Astrocyte of the spinal cord (primary cell): ENCODE data around the gene TTC4.

Experiments
- DNase-seq: peaks from one replicate; pipeline ENCODE4 v3.0.0; 2011; ENCODE audit warnings: low read depth, low spot score
- H3K4me3 ChIP-seq: 2 replicates; pipeline ENCODE4 v1.5.1; 2011; ENCODE audit warnings: low read depth, mild to moderate bottlenecking, low read length, moderate library complexity
- in situ Hi-C: cut with HindIII; loops from 2 replicates; pipeline ENCODE4 v1.10.0; 2017; ENCODE audit warnings: low sequenced_read_pairs
- TF ChIP-seq, protein P1 (sequence below): IDR thresholded peaks from 2 replicates; pipeline ENCODE4 v1.5.1; 2012; ENCODE audit warnings: low read depth, mild to moderate bottlenecking, low read length, inconsistent platforms

The TTC4 gene

GRCh38 chr1:54679706-54680105 is 36.0 kb upstream of the TTC4 start:
- DNase-seq = no peak
- H3K4me3 ChIP-seq = no peak overlapping the region
- TF ChIP-seq, protein P1, sequence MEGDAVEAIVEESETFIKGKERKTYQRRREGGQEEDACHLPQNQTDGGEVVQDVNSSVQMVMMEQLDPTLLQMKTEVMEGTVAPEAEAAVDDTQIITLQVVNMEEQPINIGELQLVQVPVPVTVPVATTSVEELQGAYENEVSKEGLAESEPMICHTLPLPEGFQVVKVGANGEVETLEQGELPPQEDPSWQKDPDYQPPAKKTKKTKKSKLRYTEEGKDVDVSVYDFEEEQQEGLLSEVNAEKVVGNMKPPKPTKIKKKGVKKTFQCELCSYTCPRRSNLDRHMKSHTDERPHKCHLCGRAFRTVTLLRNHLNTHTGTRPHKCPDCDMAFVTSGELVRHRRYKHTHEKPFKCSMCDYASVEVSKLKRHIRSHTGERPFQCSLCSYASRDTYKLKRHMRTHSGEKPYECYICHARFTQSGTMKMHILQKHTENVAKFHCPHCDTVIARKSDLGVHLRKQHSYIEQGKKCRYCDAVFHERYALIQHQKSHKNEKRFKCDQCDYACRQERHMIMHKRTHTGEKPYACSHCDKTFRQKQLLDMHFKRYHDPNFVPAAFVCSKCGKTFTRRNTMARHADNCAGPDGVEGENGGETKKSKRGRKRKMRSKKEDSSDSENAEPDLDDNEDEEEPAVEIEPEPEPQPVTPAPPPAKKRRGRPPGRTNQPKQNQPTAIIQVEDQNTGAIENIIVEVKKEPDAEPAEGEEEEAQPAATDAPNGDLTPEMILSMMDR = no peak
- in situ Hi-C loops = no loop called here

DNA sequence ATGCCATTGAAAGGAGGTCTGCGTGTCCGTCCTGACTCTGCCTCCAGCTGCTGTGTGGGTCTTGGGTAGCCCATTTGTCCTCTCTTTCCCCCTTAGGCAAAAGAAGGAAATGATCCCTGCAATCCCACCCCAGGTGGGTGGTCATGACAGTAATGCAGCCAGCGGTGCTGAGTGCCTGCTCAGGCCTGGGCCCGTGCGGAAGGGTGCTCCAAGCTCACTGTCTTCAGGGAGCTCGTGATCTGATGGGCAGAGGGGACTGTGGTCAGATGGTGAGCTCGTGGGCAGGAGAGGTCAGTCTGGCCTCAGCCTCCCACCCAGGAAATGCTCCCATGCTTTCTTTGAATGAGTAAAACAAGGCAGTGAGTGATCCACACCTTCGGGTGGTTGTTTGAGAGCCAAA is 35.3 kb upstream of the TTC4 start:
- in situ Hi-C loops = no loop called here
- no peak for DNase-seq
- H3K4me3 ChIP-seq = no peak overlapping the region
- TF ChIP-seq, protein P1 = no peak

DNA sequence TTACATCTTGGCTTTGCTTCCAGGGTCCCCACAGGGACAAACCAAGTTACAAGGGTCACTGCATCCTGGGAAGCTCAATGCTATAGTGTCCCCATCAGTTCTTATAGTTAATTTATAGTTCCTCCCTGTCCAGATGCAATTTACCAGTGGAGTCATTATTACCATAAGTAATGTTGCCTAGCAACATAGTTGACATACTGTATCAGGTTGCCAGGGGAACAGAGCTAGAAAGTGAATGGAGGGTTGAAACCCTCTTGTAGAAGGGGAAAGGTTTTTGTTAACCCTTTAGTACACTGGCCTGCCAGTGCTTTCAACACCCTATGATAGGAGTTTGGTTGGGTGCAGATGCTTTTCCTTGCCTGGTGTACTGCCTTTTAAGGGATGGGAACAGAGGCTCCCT is 34.3 kb upstream of the TTC4 start:
- DNase-seq = no peak
- no peak overlapping the region for H3K4me3 ChIP-seq
- in situ Hi-C loops = no loop called here
- TF ChIP-seq, protein P1 = no peak

DNA sequence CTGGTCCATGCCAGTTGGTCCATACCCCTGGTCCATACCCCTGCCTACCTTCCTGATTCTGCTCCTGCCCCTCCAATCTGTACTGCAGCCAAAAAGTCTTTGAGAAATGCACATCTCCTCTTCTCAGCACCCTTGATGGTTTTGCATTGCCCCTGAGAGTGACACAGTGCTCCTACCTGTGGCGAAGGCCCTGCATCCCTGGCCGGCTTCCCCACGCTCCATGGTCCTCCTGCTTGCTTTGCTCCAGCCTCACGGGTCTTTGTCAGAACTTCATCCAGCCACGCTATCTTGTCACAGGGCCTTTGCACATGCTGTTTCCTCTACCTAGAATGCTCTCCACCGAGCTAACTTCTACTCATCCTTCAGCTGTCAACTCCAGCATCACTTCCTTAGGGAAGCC is 32.2 kb upstream of the TTC4 start:
- TF ChIP-seq, protein P1 = no peak
- in situ Hi-C loops = no loop called here

GRCh38 chr1:54685335-54685905 is 30.2 kb upstream of the TTC4 start:
- TF ChIP-seq, protein P1 = no peak
- DNase-seq = no peak
- H3K4me3 ChIP-seq = no peak overlapping the region
- in situ Hi-C loops = no loop called here

More for the DNA sequence above, 32.2 kb upstream of the TTC4 start:
- DNase-seq = no peak
- H3K4me3 ChIP-seq = no peak overlapping the region

GRCh38 chr1:54686155-54686554 is 29.5 kb upstream of the TTC4 start:
- in situ Hi-C loops = no loop called here
- TF ChIP-seq, protein P1 = no peak
- H3K4me3 ChIP-seq = no peak overlapping the region
- DNase-seq = no peak

DNA sequence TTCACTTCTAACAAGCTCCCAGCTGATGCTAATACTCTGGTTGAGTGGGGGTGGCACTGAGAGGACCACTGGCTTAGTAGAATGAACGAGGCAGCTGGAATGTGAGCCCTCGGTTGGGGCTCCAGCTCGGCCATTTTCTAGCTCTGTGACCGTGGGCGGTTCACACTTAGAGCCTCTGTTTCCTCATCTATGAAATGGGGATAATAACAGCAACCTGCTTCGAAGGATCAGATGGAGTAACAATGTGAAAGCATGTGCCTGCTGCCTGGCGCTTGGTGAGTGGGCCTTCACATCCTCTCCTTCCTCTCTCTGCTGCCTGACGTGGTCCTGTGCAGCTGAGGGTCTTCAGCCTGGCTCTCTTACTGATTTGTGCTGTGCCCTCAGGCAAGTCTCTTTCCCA is 20.9 kb upstream of the TTC4 start:
- in situ Hi-C loops = no loop called here
- TF ChIP-seq, protein P1 = no peak
- H3K4me3 ChIP-seq = no peak overlapping the region
- no peak for DNase-seq
